Activated CD4-positive, alpha-beta T cell treated with anti-CD3 and anti-CD28 coated beads, Interleukin-2, amount 50 U/mL, for 24 hours (primary cell): ENCODE measurements around the gene SLAMF8.

Experiments used
- DNase-seq, 2 donors: peaks; one replicate each; pipeline ENCODE4 v3.0.0-alpha.2; 2020; ENCODE audit warnings: low read depth in 1 of 2, low spot score in 1 of 2

Gene SLAMF8

DNA sequence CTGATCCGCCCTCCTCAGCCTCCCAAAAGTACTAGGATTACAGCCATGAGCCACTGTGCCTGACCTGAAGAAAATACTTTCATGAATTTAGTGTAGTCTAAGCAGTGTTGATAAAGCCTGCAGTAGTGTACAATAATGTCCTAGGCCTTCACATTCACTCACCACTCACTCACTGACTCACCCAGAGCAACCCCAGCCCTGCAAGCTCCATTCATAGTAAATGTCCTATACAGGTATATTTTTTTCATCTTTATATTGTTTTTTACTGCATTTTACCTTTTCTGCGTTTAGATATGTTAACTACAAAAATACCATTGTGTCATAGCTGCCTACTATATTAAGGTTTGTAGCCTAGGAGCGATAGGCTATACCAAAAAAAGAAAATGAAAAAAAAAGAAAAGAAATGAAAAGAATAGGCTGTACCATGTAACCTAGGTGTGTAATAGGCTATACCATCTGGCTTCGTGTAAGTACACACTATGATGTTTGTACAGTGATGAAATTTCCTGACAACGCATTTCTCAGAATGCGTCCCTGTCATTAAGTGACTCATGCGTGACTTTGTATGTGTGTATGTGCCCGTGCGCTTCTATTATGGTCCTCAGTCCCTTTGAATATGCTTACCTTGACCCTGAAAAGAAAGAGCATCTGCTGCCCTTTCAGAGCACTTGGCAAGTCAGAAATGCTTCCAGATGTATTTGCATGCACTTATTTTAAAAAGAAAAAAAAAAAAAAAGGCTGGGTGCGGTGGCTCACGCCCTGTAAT, 9.2 kb upstream of the SLAMF8 start:
- no peak for DNase-seq

DNA sequence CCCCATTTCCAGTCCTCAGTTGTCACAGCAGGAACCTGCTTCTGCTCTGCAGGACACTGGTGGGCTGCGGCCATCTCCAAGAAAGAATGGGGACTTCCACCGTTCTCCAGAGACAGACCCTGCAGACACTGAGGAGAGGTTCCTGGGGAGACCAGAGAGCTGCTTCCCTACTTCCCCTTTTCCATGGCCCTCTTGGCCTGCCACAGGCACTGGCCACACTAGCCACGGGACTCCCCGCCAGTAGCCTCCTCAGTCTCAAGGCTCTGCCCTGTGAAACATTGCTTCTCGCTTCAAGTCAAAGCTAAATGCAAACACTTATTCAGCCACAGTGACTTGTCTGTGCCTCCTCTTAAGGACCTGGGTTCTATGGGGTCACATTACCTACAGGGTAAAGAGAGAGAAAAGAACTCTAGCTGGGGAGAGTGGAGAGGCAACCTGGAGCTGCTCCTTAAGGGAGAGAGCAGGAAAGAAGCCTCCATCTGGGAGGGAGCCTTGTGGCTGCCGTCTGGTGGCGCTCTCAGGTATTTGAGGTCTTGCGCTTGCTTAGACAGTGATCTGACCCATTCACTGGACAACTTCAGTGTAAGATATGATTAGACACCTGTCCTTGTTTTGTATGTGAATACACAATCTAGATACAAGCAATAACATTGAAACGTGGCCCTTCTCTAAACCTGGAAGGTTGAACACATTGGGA, 5.4 kb upstream of the SLAMF8 start:
- DNase-seq, result no peak

DNA sequence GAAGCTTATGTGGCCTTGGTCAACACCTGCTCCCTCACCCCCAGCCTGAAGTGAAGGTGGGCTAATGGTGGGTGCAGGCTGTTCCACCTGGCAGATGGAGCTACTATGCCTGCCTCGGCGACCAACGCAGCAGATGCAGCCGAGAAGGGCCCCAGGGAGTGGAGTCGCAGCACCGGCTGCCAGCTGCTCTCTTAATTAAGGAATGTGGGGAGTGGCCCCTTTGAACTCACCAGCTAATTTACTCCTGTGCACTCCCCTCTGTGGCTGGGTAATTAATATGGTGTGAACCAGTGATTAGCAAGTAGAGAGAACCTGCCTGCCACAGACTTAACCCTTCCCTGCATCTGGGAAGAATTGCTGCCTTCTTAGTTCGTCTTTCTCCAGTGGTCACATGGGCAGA, 3.3 kb upstream of the SLAMF8 start:
- no peak for DNase-seq

DNA sequence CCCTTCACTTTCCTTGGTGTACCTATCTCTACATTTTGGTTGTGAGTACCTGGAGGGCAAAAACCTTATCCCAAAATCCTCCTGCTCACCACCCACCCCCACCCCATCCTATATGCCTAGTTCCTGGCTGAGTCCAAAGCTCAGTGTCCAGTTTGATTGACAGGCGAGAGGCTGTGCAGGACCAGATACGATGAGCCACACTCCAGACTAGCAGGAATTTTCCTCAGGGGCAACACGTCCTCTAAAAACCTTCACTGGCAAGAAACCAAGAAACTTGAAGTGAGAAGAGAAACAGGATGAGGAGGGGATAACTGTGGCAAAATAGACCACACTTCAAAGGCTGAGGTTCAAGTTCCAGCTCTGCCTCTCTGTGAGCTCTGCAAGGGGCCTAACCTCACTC, 1.1 kb upstream of the SLAMF8 start:
- no peak for DNase-seq

DNA sequence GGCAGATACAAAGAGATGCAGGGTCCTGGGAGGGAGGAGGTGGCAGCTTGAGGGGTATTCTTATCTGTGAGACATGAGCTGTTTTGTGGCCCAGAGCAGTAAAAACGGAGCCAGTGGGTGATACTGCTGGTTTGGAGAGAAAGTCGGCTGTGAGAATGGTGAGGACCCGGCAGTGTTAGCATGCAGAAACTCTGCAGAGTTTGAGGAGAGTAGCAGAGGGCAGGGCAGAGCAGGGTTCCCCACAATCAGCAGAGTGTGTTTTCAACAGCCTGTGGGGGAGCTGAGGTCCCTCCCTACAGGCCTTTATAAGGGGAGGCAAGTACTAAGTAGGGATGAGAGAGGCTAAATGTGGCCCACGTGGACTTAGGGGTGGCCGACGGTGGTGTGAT, 423 bp downstream of the SLAMF8 start:
- DNase-seq, result no peak

DNA sequence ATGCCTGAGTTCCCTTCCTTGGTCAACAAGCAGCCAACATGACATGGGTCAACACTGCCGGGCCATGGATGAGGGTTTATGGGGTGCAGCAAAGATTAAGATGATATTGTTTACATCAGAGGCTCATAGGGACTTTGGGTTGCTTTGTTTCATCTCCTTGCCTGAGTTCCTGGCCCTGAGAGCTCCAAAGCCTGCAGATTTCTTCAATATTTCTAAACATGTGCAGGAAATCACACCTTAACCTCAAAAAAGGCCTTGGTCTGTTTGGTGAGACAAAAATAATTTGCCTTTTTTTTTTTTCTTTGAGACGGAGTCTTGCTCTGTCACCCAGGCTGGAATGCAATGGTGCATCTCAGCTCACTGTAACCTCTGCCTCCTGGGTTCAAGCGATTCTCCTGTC, 876 bp downstream of the SLAMF8 start:
- DNase-seq, result no peak

DNA sequence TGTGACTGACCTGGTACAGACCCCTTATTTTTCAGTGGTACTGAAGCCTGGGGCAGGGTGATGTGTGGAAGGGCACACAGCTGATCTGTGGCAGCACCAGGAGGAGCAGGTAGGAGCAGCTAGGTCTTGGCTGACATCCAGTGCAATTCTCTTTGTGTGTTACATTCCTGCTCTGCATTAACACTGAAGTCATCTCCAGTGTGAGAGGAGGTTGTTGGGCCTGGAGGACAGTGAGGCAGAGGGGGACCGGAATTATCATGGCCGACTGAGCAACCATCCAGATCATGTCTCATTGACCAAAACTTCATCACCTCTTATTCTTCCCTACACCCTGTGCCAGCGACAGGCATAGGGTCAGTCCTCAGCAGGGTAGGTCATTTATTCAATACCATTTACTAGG, 1.5 kb downstream of the SLAMF8 start:
- no peak for DNase-seq

DNA sequence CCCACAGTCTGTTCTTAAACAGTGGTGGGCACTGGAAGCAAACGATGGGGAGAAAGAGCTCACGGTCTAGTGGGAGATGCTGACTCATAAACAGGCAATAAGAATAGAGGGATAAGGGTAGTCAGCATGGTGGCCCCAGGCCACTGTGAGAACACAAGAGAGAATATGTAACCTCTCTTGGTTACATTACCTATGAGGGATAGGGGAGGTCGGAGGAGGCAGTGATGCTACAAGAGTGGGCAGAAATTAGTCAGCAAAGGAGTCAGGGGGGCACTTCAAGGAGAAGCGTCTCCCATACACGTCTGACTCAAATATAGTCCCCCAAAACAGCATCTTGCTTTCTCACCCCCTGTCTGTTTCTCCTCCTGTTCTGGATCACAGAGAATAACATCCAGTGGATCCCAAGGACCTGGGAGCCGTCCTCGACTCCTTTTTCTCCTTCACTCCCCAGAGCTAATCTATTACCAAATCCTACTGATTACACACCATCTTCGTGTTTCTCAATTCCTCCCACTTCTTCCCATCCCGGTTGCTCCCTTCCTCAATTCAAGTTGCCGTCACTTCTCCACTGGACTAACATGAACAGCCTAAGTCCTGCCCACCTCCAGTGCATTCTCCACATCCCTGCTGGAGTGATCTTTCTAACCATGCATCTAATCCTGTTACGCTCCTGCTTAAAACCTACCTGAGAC, 2.1 kb downstream of the SLAMF8 start:
- no peak for DNase-seq

DNA sequence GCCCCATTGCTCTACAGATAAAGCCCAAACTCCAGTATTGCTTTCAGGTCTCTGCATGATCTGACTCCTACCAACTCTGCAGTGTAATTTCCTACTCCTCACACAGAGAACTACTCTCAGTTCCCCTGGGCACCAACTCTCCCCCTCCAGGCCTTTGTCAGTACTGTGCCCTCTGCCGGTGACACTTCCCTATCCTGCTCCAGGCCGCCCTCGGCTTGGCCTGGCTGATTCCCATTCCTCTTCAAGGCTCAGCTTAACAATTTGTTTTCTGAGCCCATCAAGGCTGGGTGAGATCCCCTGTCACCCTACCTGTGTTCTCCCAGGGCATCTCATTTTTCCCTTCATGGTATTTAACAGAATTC, 2.6 kb downstream of the SLAMF8 start:
- DNase-seq, result no peak

DNA sequence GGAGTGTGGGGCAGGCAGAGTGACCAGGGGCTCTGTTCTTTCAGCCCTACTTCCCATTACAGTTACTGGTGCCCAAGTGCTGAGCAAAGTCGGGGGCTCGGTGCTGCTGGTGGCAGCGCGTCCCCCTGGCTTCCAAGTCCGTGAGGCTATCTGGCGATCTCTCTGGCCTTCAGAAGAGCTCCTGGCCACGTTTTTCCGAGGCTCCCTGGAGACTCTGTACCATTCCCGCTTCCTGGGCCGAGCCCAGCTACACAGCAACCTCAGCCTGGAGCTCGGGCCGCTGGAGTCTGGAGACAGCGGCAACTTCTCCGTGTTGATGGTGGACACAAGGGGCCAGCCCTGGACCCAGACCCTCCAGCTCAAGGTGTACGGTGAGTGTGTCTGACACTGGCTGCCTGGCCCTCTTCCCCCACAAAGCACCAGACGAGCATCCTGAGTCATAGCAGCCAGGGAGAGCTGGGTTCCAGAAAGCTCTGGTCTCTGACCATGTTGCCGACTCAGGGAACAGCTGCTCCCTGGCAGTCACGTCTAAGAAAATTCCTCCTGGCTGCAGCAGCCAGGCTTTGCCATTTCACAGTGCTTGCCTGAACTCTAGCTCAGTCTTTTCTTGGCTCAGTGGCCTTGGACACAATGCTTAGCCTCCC, 3.3 kb downstream of the SLAMF8 start:
- DNase-seq, result no peak

DNA sequence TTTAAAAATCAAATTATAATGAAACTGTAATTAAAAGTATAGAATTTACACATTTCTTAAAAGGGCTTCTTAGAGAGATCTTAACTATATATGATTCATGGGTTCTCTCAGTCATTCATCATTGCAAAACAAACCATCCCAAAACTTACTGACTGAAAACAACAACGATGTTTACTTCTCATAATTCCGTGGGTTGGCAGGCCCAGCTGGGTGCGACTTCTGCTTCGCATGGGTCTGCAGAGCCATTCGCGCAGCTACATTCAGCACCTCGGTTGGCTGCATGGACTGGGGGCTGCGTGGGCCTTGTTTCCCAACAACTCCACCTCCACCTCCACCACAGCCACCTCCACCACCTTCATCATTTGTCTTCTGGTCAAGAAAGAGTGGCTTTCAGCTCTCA, 4.0 kb downstream of the SLAMF8 start:
- DNase-seq, result no peak

DNA sequence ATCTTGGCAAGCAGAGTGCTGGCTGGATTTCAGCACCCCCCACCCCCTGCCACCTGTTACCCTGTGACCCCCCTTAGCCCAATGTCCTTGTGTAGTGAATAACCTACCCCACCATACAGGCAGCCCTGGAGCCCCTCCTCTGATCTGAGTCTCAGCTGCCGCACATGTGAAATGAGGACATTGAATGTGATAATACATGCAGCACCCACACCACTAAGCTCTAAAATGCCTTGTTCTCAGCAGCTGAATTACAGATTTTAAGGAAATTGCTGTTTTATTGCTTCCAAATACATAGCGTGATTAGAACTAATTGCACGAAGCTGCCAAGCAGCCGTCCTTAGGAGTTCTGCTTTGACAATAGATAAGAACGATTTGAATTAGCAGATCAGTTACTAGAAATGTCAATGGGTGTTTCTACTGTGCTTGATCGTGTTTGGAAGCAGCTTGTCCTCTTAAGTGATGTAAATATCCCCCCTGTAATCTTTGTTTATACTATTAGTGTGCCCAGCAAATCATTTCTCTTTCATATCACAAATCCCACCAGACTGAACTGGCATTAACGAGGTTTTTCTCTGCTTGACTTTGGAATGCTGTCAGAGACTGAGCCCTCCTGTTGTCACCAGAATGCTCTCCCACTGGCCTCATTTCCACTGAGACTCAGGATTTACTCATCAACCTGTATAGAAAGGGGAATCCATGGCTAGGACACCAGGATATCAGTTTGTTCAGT, 4.9 kb downstream of the SLAMF8 start:
- no peak for DNase-seq

DNA sequence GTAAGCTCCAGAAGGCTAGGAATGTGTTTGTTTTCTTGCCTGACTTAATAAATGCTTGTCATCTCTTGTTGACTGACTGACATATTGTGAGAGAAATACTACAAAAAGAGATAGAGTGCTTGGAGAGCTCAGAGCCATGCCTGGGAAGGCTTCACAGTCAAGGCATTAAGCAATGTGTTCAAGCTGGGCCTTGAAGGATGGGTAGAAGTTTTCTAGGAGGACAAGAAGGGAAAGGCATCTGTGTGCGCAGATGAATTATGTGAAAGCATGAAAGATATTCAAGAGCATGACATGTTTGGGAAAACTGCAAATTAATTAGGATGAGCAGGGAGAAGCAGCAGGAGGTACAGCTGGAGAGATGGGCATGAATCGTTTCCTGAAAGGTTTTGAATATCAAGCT, 5.6 kb downstream of the SLAMF8 start:
- DNase-seq, result no peak

DNA sequence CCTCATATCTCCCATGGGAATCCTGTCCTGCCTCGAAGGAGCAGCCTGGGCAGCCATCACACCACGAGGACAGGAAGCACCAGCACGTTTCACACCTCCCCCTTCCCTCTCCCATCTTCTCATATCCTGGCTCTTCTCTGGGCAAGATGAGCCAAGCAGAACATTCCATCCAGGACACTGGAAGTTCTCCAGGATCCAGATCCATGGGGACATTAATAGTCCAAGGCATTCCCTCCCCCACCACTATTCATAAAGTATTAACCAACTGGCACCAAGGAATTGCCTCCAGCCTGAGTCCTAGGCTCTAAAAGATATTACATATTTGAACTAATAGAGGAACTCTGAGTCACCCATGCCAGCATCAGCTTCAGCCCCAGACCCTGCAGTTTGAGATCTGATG, 8.7 kb downstream of the SLAMF8 start:
- DNase-seq, result no peak

DNA sequence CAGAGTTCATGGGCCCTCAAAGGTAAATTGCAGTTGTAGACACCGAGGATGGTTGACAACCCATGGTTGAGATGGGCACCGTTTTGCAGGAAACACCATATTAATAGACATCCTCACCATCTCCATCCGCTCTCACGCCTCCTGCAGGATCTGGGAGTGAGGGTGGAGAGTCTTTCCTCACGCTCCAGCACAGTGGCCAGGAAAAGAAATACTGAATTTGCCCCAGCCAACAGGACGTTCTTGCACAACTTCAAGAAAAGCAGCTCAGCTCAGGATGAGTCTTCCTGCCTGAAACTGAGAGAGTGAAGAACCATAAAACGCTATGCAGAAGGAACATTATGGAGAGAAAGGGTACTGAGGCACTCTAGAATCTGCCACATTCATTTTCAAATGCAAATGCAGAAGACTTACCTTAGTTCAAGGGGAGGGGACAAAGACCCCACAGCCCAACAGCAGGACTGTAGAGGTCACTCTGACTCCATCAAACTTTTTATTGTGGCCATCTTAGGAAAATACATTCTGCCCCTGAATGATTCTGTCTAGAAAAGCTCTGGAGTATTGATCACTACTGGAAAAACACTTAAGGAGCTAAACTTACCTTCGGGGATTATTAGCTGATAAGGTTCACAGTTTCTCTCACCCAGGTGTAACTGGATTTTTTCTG, 9.3 kb downstream of the SLAMF8 start:
- no peak for DNase-seq

DNA sequence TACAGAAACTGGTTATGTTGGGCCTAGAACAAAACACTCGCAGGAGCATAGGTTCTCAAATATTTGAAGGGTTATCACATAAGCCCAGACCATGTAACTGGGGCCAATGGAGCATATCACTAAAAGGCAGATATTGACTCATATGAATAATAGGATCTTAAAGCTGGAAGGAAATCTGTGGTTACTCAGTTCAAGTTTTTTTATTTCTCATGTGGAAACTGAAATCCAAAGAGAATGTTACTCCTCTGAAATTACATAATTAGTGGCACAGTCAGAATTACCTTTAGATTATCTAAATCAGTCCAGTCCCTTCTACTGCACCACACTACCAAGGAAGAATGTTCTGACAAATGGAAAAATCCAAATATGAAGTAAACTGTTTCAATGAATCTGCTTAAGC, 12.0 kb downstream of the SLAMF8 start:
- DNase-seq, result no peak

DNA sequence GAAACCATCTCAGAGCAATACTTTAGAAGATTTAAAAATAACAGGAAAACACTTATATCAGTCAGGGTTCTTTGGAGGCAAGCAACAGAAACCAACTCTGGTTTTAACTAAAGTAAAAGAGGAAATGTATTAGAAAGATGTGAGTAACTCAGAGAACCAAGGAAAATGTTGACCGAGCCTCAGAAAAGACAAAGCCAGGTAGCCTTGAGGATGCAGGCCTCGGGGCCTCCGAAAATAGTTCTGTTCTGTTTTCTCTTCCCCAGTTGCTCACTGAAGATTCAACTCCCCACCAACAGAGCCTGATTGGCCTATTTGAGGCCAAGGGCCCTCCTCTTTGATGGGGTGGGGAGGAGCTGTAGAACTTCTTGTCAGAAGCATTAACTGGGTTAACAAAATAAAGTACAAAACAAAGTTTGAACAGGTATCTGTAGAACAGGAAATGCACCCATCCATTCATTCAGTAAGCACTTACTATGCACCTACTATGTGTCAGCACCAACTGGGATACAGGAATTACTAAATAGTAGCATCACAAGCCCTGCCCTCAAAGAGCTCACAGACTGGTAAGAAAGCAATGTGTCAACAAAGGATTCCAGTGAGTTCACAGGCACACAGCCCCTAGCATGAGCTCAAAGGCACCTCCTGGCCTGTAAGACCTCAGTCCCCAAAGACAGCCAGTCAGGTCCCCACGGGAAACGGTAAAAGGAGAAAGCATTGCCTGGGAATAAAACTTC, 12.6 kb downstream of the SLAMF8 start:
- DNase-seq, result no peak

DNA sequence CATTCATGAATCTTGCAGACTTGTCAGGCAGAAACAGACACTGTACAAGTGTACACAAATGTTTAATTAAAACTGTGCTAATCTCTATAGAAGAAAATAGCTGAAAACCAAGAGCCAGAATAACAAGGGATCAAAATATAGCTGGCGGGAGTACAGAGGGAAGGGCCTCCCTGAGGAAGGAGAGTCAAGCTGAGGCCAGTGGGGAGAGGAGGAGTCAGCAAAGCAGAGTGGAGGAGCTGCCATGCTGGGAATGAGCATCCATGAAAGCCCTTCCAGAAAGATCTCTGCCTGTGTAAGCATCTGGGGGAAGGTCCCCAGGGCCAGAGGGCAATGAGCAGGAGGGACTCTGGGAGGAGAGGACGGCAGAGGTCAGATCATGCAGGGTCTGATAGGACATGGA, 15.1 kb downstream of the SLAMF8 start:
- no peak for DNase-seq

DNA sequence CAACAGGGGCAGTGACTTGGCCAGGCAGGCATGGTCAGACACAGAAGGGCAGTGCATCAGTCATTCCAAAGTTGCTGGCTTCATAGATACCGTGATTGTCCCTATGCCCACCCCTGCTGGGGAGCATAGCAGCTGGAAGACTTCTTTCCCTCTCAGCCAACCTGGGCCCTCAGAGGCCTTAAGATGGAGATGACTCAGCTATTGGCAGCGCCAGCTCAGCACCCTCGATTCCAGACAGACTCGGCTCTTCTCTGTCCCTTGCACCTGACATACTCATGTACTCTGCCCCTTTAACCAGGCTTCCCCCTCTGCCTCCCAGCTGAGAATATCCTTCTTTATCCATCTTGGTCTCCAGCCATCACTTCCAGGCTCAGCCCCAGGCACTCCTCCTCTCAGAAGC, 16.8 kb downstream of the SLAMF8 start:
- DNase-seq, result no peak
